ENCODE data around the gene ARF3.
A peak's percentile ranks its signal among the peaks of the same experiment; 100 is the strongest.

The ARF3 gene

GRCh38 chr12:48981757-48982157, 24.5 kb upstream of the ARF3 start:
- no peak for DNase-seq (ENCODE audit: low read depth)

GRCh38 chr12:48980953-48981756, 23.9 kb upstream of the ARF3 start:
- peak; percentile 59 for DNase-seq (ENCODE audit: low read depth)

- no peak for DNase-seq (ENCODE audit: low read depth)
Measured at GRCh38 chr12:48980389-48980952, 23.2 kb upstream of the ARF3 start.

GRCh38 chr12:48979602-48980388, 22.5 kb upstream of the ARF3 start:
- no peak for DNase-seq (ENCODE audit: low read depth)

GRCh38 chr12:48978741-48979601, 21.7 kb upstream of the ARF3 start:
- DNase-seq (ENCODE audit: low read depth) = no peak

- DNase-seq (ENCODE audit: low read depth) = no peak
Measured at GRCh38 chr12:48978291-48978740, 21.0 kb upstream of the ARF3 start, which contains the start of gene WNT1. Gene WNT1 (plus strand): TSS chr12:48978322. CDS start chr12:48978651, 329 bp downstream.

- peak; percentile 70 for DNase-seq (ENCODE audit: low read depth)
Measured at GRCh38 chr12:48977290-48978281, 20.3 kb upstream of the ARF3 start.

GRCh38 chr12:48973941-48974673, 16.8 kb upstream of the ARF3 start:
- DNase-seq (ENCODE audit: low read depth) = no peak

- DNase-seq (ENCODE audit: low read depth) = no peak
Measured at GRCh38 chr12:48973531-48973930, 16.2 kb upstream of the ARF3 start.

GRCh38 chr12:48972952-48973483, 15.7 kb upstream of the ARF3 start:
- no peak for DNase-seq (ENCODE audit: low read depth)

- no peak for DNase-seq (ENCODE audit: low read depth)
Measured at GRCh38 chr12:48972213-48972951, 15.1 kb upstream of the ARF3 start.

- DNase-seq (ENCODE audit: low read depth) = no peak
Measured at GRCh38 chr12:48970702-48971334, 13.5 kb upstream of the ARF3 start.

GRCh38 chr12:48969833-48970701, 12.8 kb upstream of the ARF3 start:
- DNase-seq (ENCODE audit: low read depth) = no peak

- no peak for DNase-seq (ENCODE audit: low read depth)
Measured at GRCh38 chr12:48969160-48969771, 12.0 kb upstream of the ARF3 start.

GRCh38 chr12:48968467-48968866, 11.2 kb upstream of the ARF3 start:
- no peak for DNase-seq (ENCODE audit: low read depth)

GRCh38 chr12:48967991-48968390, 10.7 kb upstream of the ARF3 start:
- DNase-seq (ENCODE audit: low read depth) = no peak

Measured in T follicular helper cell (primary cell).